Fibroblast of skin of left quadriceps (primary cell): ENCODE results near the gene LYST.
A peak's percentile ranks its signal among the peaks of the same experiment; 100 is the strongest.
"Not testable (repeated sequence)": the region's sequence is repeated elsewhere in the genome, so short reads cannot be mapped to it uniquely, and the experiment has no call there.

ENCODE experiments used
- DNase-seq, 2 experiments: peaks; one replicate each; pipeline ENCODE4 v3.0.0-alpha.2; 2013; ENCODE audit warnings: low read depth in 2 of 2

LYST gene

DNA sequence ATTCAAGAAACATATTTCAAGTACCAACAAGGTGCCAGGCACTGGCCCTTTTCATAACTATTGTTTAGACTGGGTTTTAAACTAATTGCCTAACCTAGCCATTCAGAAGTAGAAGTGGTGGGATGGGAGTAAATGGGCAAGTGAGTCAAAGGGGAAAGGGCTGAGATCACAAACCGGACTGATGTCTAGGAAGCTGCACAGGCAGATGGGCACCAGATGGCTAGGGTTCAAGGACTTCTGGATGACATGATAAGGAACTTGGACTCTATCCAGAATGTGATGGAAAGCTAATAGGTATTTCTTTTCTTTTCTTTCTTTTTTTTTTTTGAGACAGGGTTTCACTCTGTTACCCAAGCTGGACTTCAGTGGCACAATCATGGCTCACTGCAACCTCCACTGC, 46.6 kb downstream of the LYST start:
- DNase-seq = no peak

DNA sequence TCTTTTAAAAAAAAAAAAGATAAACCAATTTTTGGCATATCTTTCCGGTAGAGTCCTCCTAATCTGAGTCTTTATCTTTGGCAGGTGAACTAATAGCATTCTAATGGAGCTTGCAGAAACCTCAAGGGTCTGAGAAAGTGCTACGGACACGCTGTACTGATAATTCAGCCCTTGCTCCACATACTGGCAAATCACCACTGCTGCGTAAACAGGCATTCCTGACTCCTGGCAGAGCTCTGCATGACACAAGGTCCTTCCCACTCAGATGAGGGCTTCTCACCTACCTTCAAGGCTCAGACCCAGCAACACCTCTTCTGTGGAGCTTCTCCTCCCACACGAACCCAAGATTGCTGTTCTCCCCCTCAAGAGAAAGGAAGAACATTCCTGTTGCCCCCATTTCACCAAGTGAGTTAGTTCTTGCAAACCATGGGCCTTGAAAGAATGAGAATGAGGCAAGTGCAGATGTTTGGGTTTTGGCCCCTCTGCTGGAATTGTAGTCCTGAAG, 48.0 kb downstream of the LYST start:
- DNase-seq = no peak

GRCh38 chr1:235817101-235817728, 49.5 kb downstream of the LYST start:
- no peak for DNase-seq

DNA sequence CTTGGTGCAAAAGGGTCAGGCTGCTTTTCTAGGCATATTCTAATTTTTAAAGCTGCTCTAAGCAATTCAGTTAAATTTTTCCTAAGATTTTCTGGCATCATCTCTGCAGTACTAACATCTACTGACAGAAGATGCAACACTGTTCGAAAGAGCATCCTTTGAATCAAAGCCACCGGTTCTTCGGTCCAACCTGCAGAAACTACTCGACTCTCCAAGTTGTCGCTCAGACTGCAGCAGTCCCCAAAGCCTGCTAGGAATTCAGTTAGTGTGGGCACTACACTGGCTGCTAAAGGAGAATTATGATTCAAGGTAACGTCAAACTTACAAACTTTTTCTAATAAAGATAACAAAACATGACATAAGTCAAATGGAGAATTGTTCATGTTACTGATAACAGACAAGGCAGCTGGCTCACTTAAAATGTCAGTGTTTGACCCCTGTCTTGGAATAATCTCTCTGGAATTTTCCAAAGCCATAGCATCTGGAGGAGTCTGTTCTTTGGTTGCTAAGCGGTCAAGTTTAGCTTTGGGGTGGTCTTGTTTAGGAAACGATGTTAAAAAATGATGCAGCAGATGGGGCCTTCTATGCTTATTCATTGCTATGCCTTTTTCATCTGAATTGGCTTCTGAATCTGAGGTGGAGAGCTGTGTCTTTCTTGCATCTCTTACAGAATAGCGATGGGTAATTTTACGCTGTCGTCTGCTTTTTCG, 56.9 kb downstream of the LYST start:
- no peak for DNase-seq

DNA sequence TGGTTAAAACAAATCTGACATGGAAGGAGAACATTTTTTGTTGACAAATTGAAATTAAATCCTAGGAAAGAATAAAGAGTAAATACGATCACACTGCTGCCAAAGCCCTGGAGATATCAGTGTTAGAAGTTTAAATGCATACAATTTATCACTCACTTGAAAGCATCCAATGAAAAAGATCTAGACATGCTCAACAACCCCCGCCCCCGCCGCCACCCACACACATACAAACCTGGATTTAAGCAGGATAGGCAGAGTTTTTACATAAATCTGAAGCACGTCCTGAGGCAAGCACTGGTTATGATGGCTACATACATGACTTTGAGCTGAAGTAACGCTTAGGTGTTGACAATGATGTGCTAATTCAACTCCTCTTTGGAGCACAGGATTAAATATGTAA, 58.5 kb downstream of the LYST start:
- no peak for DNase-seq

GRCh38 chr1:235806123-235806522, 60.6 kb downstream of the LYST start:
- DNase-seq = no peak

DNA sequence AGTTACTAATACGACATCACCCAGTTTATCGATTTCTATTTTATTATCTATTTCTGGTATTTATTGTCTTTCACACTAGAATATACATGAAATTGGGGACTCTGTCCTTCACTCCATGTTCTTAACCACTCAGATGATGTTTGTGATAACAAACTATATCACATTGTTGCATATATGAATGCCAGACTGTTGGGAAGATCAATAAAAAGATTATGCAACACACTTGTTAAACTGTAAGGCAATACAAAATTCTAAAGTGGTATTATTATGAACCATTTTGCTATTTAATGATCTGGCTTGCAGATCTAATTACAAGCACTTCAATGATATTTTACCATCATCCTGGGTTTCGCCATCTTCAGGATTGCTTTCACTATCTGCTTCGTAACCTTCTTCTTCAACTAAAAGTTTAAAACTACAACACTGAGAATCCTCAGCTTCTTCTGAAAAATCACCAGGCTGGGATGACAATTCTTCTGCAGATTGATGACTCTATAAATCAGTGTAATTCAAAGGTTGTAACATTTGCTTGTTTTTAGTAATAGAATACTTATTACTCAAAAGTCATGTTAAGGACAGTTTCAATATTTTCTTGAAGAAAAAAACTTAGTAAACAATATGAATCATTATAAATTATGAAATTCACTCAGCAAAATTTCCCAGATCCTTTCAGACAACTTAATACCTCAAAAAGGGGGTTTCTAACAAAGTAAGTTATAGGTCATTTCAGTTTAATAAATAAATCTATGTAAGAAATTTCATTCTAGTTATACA, 63.9 kb downstream of the LYST start:
- no peak for DNase-seq

DNA sequence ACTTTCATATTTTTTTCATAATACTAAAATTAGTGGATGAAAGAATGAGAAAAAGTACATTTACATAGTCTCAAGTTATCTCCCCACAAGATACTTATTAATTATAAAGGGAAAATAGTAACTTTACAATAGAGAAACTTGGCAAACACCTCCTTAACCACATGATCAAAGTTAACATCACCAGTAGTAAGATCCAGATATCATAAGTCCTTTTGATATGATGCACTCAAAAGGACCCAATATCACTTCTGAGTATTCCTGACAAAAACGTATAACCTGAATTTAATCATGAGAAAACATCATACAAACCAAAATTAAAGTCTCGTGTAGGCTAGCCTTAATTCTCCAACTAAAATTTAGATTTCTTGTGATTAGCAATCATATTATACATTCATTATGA, 67.4 kb downstream of the LYST start:
- DNase-seq = no peak

- no peak for DNase-seq
Observed at GRCh38 chr1:235791532-235792060, 75.1 kb downstream of the LYST start.

- no peak for DNase-seq
Observed at GRCh38 chr1:235790123-235790522, 76.6 kb downstream of the LYST start.

DNA sequence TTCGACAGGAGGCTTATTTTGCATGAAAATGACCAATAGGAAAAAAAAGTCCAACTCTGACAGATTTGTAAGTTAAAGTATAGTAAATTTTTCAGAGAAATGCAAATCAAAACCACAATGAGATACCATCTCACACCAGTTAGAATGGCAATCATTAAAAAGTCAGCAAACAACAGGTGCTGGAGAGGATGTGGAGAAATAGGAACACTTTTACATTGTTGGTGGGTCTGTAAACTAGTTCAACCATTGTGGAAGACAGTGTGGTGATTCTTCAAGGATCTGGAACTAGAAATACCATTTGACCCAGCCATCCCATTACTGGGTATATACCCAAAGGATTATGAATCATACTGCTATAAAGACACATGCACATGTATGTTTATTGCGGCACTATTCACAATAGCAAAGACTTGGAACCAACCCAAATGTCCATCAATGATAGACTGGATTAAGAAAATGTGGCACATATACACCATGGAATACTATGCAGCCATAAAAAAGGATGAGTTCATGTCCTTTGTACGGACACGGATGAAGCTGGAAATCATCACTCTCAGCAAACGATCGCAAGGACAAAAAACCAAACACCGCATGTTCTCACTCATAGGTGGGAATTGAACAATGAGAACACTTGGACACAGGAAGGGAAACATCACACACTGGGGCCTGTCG, 80.3 kb downstream of the LYST start:
- not testable (repeated sequence) for DNase-seq

GRCh38 chr1:235784950-235785349, 81.8 kb downstream of the LYST start:
- DNase-seq = no peak

GRCh38 chr1:235783148-235783776, 83.4 kb downstream of the LYST start:
- peak; percentile 49 to 52 for DNase-seq

DNA sequence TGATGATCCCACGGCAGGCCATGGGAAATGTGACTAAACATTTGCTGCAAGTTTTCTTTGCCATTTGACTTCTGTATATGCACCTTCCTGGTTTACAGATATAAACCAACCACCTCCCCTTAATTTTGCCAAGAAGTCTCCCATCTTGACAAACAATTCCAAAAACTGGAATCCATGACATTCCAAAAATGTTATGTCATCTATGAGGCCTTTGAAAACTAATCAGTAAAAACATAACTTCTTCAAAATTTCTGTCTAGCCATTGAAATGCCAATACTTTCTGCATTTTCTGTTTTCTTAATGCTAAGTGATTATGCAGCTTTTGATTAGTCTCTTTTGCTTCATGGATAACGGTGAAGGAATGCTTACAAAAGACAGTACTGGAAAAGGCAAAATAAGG, 84.1 kb downstream of the LYST start:
- no peak for DNase-seq

- no peak for DNase-seq
Observed at GRCh38 chr1:235781807-235782206, 84.9 kb downstream of the LYST start.

GRCh38 chr1:235779770-235780169, 86.9 kb downstream of the LYST start:
- DNase-seq = no peak

DNA sequence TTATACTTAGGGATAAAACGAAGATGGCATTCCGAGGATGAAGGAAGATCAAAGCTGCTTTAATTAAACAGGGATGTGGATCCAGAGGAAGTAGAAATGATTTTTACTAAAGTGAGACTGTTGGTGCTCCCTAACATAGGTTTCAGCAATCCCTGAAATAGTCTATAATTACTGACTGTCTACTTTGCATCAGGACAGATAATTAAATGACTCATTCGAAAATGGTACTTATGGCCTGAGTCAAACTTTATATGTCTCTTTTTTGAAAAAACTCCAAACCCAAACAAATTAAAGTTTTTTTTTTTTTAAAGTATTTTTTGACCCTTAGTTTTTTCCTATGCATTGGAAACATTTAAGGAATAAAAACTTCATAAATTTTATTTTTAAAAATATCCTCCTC, 90.3 kb downstream of the LYST start:
- no peak for DNase-seq

DNA sequence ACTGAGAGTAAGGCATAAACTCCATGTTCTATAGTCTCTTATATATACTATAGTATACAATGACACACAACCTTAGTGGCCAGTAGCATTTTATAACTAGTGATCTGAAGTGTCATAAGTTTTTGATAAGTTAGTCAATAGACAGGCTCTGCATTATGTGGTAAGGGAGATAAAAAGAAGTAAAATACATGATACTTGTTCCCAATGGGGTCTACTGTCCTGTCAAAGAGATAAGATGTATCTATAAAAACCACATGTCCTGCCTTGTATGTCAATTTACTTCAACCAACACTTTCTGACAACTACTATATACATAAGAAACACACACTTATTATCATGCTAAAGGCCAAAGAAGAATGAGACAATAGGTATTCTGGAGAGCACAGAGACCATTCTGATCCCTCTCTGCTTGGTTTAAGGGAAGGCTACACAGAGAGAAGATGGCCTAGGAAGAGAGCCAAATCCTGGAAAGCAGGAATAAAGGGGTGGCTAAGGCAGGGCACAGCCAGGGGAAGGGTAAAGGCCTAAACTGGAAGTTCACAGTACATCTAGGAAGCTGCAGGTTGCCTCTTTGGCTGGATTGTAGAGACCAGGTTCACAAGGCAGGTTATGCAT, 91.4 kb downstream of the LYST start:
- DNase-seq = no peak

GRCh38 chr1:235767795-235768194, 98.9 kb downstream of the LYST start:
- no peak for DNase-seq

- DNase-seq = no peak
Observed at GRCh38 chr1:235766794-235767285, 99.9 kb downstream of the LYST start.

GRCh38 chr1:235763962-235764361, 102.7 kb downstream of the LYST start:
- no peak for DNase-seq
